ENCODE measurements around the gene VRK1. TPM values are rescaled to one million over a fixed set of nuclear protein-coding genes. Genes with fewer than 3 reads are reported as not detected.

The VRK1 gene
- total RNA-seq, 1 experiment from 2014 or later, result 39.1 TPM

DNA sequence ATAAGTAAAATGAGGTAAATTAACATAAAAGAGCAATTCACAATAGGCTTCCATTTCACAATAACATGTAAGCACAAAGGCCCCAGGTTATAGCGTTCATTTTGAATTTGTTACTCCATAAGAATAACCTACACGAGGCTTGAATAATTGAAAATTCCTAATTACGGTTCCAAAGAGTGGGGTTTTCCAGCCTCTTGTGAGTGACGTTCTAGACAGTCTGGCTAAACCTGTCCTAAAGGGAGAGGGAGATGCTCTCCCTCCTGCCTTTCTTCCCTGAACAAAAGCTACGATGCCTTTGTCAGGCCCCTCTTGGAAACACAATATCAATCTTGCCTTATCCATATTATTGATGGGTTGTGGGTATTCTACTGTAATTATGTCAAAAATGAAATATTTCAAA is 24.3 kb upstream of the VRK1 start:
- POLR2A ChIA-PET (ENCODE audit: unreplicated experiment), result no interaction called here
- CTCF ChIA-PET, result no interaction called here

DNA sequence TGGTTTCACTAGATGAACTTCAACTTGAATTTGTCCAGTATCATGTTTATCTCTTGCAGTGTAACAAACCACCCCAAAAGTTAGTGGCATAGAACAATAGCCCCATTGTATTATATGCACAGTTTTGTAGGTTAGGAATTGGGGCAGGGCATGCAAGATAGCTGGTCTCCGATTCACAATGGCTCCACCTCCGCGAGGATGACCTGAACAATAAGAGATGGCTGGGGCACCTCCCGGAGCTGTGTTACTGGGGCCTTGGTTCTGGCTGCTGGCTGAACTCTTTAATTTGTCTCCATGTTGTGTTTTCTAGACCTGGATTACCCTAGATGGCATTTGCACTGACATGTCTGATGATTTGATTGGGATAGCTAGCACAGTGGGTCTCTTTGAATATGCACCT is 20.4 kb upstream of the VRK1 start:
- Histone ChIP-seq H3K79me2 (ENCODE audit: low read length) (no peaks in the 10 kb centered on the region), H2AFZ (ENCODE audit: low read length) (no peak overlapping the region), H3K27ac (ENCODE audit: low read length) (no peak overlapping the region), H4K20me1 (ENCODE audit: low read length) (no peaks in the 10 kb centered on the region), H3K9me2 (replicated peaks; ENCODE audit: low read length) (no peaks in the 10 kb centered on the region), H3K9me3 (ENCODE audit: low read length) (no peaks in the 10 kb centered on the region), H3F3A (ENCODE audit: low read length, unreplicated experiment) (no peaks in the 10 kb centered on the region), H3K4me3 (ENCODE audit: low read length) (no peak overlapping the region), H3K4me2 (ENCODE audit: low read length) (no peak overlapping the region), H3K9ac (ENCODE audit: low read length) (no peak overlapping the region), H3K36me3 (ENCODE audit: low read depth, low read length) (no peaks in the 10 kb centered on the region), H3K27me3 (ENCODE audit: low read length) (no peaks in the 10 kb centered on the region), H3K4me1 (ENCODE audit: insufficient read depth, low read length) (no peaks in the 10 kb centered on the region)
- ChIA-PET POLR2A (ENCODE audit: unreplicated experiment) (no interaction called here), CTCF (no interaction called here)
- BruUV-seq (replicated peaks), result no TSS peak
- intact Hi-C loops (cut with micrococcal nuclease), result no loop called here
- DNase-seq (no peak), ATAC-seq (no peak)
- TF ChIP-seq EZH2 (IDR thresholded peaks at IDR 0.05; ENCODE audit: low read length, unreplicated experiment) (no peak), EZH2phosphoT487 (IDR thresholded peaks at IDR 0.05; ENCODE audit: borderline replicate concordance, low read length) (no peak)
- TF ChIP-seq, protein P1, sequence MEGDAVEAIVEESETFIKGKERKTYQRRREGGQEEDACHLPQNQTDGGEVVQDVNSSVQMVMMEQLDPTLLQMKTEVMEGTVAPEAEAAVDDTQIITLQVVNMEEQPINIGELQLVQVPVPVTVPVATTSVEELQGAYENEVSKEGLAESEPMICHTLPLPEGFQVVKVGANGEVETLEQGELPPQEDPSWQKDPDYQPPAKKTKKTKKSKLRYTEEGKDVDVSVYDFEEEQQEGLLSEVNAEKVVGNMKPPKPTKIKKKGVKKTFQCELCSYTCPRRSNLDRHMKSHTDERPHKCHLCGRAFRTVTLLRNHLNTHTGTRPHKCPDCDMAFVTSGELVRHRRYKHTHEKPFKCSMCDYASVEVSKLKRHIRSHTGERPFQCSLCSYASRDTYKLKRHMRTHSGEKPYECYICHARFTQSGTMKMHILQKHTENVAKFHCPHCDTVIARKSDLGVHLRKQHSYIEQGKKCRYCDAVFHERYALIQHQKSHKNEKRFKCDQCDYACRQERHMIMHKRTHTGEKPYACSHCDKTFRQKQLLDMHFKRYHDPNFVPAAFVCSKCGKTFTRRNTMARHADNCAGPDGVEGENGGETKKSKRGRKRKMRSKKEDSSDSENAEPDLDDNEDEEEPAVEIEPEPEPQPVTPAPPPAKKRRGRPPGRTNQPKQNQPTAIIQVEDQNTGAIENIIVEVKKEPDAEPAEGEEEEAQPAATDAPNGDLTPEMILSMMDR (conservative IDR thresholded peaks at IDR 0.05; ENCODE audit: low read depth, low read length), result no peak

More for the DNA sequence above, 24.3 kb upstream of the VRK1 start:
- H3K4me1 ChIP-seq (ENCODE audit: insufficient read depth, low read length), result no peaks in the 10 kb centered on the region
- peaks cover 16% of the 10 kb centered on the region for H3K27me3 ChIP-seq (ENCODE audit: low read length)
- TF ChIP-seq EZH2phosphoT487 (IDR thresholded peaks at IDR 0.05; ENCODE audit: borderline replicate concordance, low read length) (no peak), EZH2 (IDR thresholded peaks at IDR 0.05; ENCODE audit: low read length, unreplicated experiment) (no peak)
- TF ChIP-seq, protein P1 (conservative IDR thresholded peaks at IDR 0.05; ENCODE audit: low read depth, low read length), result no peak
- no peaks in the 10 kb centered on the region for H3K9me3 ChIP-seq (ENCODE audit: low read length)
- no peak overlapping the region for H2AFZ ChIP-seq (ENCODE audit: low read length)
- H3K27ac ChIP-seq (ENCODE audit: low read length), result no peak overlapping the region
- H3K79me2 ChIP-seq (ENCODE audit: low read length), result no peaks in the 10 kb centered on the region
- H3F3A ChIP-seq (ENCODE audit: low read length, unreplicated experiment), result no peaks in the 10 kb centered on the region
- ATAC-seq (no peak), DNase-seq (no peak)
- intact Hi-C loops (cut with micrococcal nuclease), result no loop called here
- no peaks in the 10 kb centered on the region for H3K9me2 ChIP-seq (replicated peaks; ENCODE audit: low read length)
- BruUV-seq (replicated peaks), result no TSS peak
- no peaks in the 10 kb centered on the region for H3K36me3 ChIP-seq (ENCODE audit: low read depth, low read length)
- H3K4me2 ChIP-seq (ENCODE audit: low read length), result no peak overlapping the region
- no peaks in the 10 kb centered on the region for H4K20me1 ChIP-seq (ENCODE audit: low read length)
- H3K4me3 ChIP-seq (ENCODE audit: low read length), result no peak overlapping the region
- H3K9ac ChIP-seq (ENCODE audit: low read length), result no peak overlapping the region

DNA sequence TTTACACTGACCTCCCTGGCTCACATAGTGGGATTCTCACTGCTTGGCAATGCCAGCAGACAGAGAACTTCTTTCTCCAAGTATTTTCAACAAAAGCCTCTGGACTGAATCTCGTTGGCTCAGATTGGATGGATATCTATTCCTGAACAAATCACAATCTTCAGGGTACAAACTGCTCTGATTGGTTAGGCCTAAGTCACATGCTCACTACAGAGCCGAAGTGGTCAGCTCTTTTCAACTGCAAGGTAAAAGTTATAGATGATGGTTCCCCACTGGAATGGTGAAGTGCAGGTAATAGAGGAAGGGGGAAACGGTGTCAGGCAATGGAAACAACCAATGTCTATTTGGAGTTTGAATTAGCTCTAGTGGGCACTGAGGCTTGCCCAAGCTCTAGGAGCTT is 16.7 kb upstream of the VRK1 start:
- Histone ChIP-seq H2AFZ (ENCODE audit: low read length) (no peak overlapping the region), H3F3A (ENCODE audit: low read length, unreplicated experiment) (no peaks in the 10 kb centered on the region), H3K4me2 (ENCODE audit: low read length) (no peak overlapping the region), H3K4me3 (ENCODE audit: low read length) (no peak overlapping the region), H3K4me1 (ENCODE audit: insufficient read depth, low read length) (peaks cover 17% of the 10 kb centered on the region), H3K36me3 (ENCODE audit: low read depth, low read length) (no peaks in the 10 kb centered on the region), H3K9me3 (ENCODE audit: low read length) (no peaks in the 10 kb centered on the region), H3K9ac (ENCODE audit: low read length) (no peak overlapping the region), H4K20me1 (ENCODE audit: low read length) (no peaks in the 10 kb centered on the region), H3K9me2 (replicated peaks; ENCODE audit: low read length) (no peaks in the 10 kb centered on the region), H3K27ac (ENCODE audit: low read length) (no peak overlapping the region), H3K79me2 (ENCODE audit: low read length) (no peaks in the 10 kb centered on the region), H3K27me3 (ENCODE audit: low read length) (no peaks in the 10 kb centered on the region)
- TF ChIP-seq EZH2phosphoT487 (IDR thresholded peaks at IDR 0.05; ENCODE audit: borderline replicate concordance, low read length), result no peak
- no peak for TF ChIP-seq EZH2 (IDR thresholded peaks at IDR 0.05; ENCODE audit: low read length, unreplicated experiment)
- TF ChIP-seq, protein P1 (conservative IDR thresholded peaks at IDR 0.05; ENCODE audit: low read depth, low read length), result no peak
- ChIA-PET POLR2A (ENCODE audit: unreplicated experiment) (no interaction called here), CTCF (no interaction called here)
- intact Hi-C loops (cut with micrococcal nuclease), result no loop called here
- DNase-seq (no peak), ATAC-seq (no peak)
- BruUV-seq (replicated peaks), result no TSS peak

Measured in PC-3 (cell line).